HepG2 (cell line): ENCODE data around the gene TMF1. TPM values are rescaled to one million over a fixed set of nuclear protein-coding genes. Genes with fewer than 3 reads are reported as not detected.

Experiments used
- ARNTL ChIP-seq: sonication (generic); formaldehyde crosslinking; IDR thresholded peaks from 2 replicates; pipeline ENCODE4 v1.4.0; 2020; ENCODE audit warnings: mild to moderate bottlenecking, missing genetic modification reagents
- DMAP1 ChIP-seq: IDR thresholded peaks from 2 replicates; pipeline ENCODE4 v1.6.1; 2016
- EED ChIP-seq: sonication (generic); formaldehyde crosslinking; IDR thresholded peaks from 2 replicates; pipeline ENCODE4 v1.5.0; 2020; ENCODE audit warnings: mild to moderate bottlenecking, missing genetic modification reagents
- HMG20B ChIP-seq: conservative IDR thresholded peaks from 2 replicates; pipeline ENCODE4 v1.6.1; 2016; ENCODE audit warnings: missing genetic modification reagents, missing compliant biosample characterization
- JUND ChIP-seq: sonication (generic); formaldehyde crosslinking; IDR thresholded peaks from 2 replicates; pipeline ENCODE4 v1.8.0; 2022; ENCODE audit warnings: mild to moderate bottlenecking, missing genetic modification reagents
- MED8 ChIP-seq: sonication (generic); formaldehyde crosslinking; IDR thresholded peaks from 2 replicates; pipeline ENCODE4 v1.8.1; 2023; ENCODE audit warnings: mild to moderate bottlenecking, missing genetic modification reagents; ENCODE audit not compliant: insufficient replicate concordance
- SIN3B ChIP-seq: fragments of 150-350 bp; IDR thresholded peaks from 2 replicates; pipeline ENCODE4 v1.6.1; 2014; ENCODE audit warnings: low read length
- ZFP90 ChIP-seq: sonication (generic); formaldehyde crosslinking; IDR thresholded peaks from 2 replicates; pipeline ENCODE4 v1.8.0; 2022; ENCODE audit warnings: missing genetic modification reagents, mild to moderate bottlenecking, inconsistent platforms, borderline replicate concordance
- ZKSCAN5 ChIP-seq: sonication (generic); formaldehyde crosslinking; IDR thresholded peaks from 2 replicates; pipeline ENCODE4 v1.5.1; 2020; ENCODE audit warnings: mild to moderate bottlenecking, missing genetic modification reagents
- ZNF20 ChIP-seq: sonication (generic); formaldehyde crosslinking; IDR thresholded peaks from 2 replicates; pipeline ENCODE4 v1.4.0; 2020; ENCODE audit warnings: mild to moderate bottlenecking, moderate library complexity, missing genetic modification reagents
- ZNF232 ChIP-seq: sonication (generic); formaldehyde crosslinking; IDR thresholded peaks from 2 replicates; pipeline ENCODE4 v1.4.0; 2020; ENCODE audit warnings: missing genetic modification reagents, borderline replicate concordance
- ZNF274 ChIP-seq: sonication (generic); formaldehyde crosslinking; IDR thresholded peaks from 2 replicates; pipeline ENCODE4 v1.5.1; 2020; ENCODE audit warnings: mild to moderate bottlenecking, missing genetic modification reagents
- ZNF292 ChIP-seq: sonication (generic); formaldehyde crosslinking; IDR thresholded peaks from 2 replicates; pipeline ENCODE4 v1.8.1; 2022; ENCODE audit warnings: mild to moderate bottlenecking, low read depth, missing genetic modification reagents, borderline replicate concordance
- ZNF331 ChIP-seq: sonication (generic); formaldehyde crosslinking; IDR thresholded peaks from 2 replicates; pipeline ENCODE4 v1.4.0; 2020; ENCODE audit warnings: missing genetic modification reagents
- ZNF891 ChIP-seq: sonication (generic); formaldehyde crosslinking; IDR thresholded peaks from 2 replicates; pipeline ENCODE4 v1.5.0; 2020; ENCODE audit warnings: mild to moderate bottlenecking, missing genetic modification reagents
- ZSCAN30 ChIP-seq: sonication (generic); formaldehyde crosslinking; IDR thresholded peaks from 2 replicates; pipeline ENCODE4 v1.5.0; 2020; ENCODE audit warnings: mild to moderate bottlenecking, missing genetic modification reagents
- polyA plus RNA-seq, 8 experiments: library from polyadenylated mRNA; depleted of rRNA in 3 of 8; stranded (reverse) in 7 of 8; unstranded in 1 of 8; fragments of >200 nt; fragmentation: Illumina TruSeq in 4 of 8; extraction: Trizol in 4 of 8; gene quantifications; 2 replicates each; pipeline versions ENCODE4 v1.2.1 to v1.2.3, GENCODE V29; 2011 to 2016; ENCODE audit warnings: low read depth in 4 of 8, missing spikeins in 1 of 8, mixed read lengths in 1 of 8; ENCODE audit not compliant: insufficient read depth in 1 of 8
- total RNA-seq, 5 experiments: library from RNA; depleted of rRNA; stranded (reverse); fragments of >200 nt; fragmentation: Illumina TruSeq; extraction: Trizol; gene quantifications; 2 replicates each; pipeline ENCODE4 v1.2.3, GENCODE V29; 2016; ENCODE audit warnings: low read depth in 1 of 5
- TF ChIP-seq, protein P1 (sequence below): sonication (generic); formaldehyde crosslinking; IDR thresholded peaks from 2 replicates; pipeline ENCODE4 v1.9.0; 2021; ENCODE audit warnings: missing genetic modification reagents, borderline replicate concordance
- TF ChIP-seq, protein P2 (sequence below): sonication (generic); formaldehyde crosslinking; IDR thresholded peaks from 2 replicates; pipeline ENCODE4 v1.5.1; 2020; ENCODE audit warnings: missing genetic modification reagents, mild to moderate bottlenecking, borderline replicate concordance
- TF ChIP-seq, protein P3 (sequence below): sonication (generic); formaldehyde crosslinking; IDR thresholded peaks from 2 replicates; pipeline ENCODE4 v1.8.1; 2022; ENCODE audit warnings: low read depth, mild to moderate bottlenecking, missing genetic modification reagents
- TF ChIP-seq, protein P4 (sequence below): sonication (generic); formaldehyde crosslinking; IDR thresholded peaks from 2 replicates; pipeline ENCODE4 v1.4.0; 2020; ENCODE audit warnings: missing genetic modification reagents

TMF1 gene
- total and polyA plus RNA-seq, 2 of the 13 experiments (the other 11 are each of a cell fraction or from before 2014, with no cell fraction given), result 12.1 to 38.4 TPM

DNA sequence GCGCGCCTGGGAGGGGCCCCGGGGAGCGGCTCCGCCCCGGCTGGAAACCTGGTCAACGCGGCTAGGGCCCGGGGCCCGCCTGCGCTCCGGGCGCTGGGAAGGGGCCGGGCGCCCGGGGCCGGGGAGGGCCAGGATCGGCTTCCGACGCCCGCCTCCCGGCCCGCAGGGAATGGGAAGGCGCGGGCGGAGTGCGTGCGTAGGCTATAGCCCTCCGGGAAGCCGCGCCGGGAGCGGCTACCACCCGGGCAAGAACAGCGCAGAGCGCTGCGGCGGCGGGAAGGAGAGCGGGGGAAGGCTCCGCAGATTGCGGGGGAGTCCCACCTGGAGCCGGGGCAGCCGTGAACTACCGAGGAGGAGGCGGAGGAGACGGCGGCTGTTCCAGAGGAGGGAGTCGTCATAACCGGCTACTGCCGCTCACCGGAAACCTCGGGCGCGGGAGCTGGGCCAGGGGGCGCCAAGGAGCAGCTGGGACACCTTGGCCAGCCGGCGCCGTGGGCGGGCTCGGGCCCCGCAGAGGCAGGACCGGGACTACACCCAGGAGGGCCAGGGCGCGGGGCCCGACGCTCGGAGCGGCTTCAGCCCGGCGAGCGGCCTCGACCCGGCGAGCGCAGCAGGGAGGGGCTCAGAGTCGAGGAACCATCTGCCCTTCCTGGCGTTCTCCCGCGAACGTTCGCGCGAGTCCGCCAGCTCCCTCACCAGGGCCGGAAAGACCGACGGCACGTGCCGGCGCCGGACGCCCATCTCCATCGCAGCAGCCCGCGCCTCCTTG is 38.7 kb downstream of the TMF1 start, which contains the start of gene EOGT (continued):
- TF ChIP-seq, protein P1, sequence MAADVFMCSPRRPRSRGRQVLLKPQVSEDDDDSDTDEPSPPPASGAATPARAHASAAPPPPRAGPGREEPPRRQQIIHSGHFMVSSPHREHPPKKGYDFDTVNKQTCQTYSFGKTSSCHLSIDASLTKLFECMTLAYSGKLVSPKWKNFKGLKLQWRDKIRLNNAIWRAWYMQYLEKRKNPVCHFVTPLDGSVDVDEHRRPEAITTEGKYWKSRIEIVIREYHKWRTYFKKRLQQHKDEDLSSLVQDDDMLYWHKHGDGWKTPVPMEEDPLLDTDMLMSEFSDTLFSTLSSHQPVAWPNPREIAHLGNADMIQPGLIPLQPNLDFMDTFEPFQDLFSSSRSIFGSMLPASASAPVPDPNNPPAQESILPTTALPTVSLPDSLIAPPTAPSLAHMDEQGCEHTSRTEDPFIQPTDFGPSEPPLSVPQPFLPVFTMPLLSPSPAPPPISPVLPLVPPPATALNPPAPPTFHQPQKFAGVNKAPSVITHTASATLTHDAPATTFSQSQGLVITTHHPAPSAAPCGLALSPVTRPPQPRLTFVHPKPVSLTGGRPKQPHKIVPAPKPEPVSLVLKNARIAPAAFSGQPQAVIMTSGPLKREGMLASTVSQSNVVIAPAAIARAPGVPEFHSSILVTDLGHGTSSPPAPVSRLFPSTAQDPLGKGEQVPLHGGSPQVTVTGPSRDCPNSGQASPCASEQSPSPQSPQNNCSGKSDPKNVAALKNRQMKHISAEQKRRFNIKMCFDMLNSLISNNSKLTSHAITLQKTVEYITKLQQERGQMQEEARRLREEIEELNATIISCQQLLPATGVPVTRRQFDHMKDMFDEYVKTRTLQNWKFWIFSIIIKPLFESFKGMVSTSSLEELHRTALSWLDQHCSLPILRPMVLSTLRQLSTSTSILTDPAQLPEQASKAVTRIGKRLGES (CRISPR knock-in tag), result no peak; the same call in 1 of the 2 replicates
- TF ChIP-seq DMAP1 (CRISPR knock-in tag), result peak; percentile 78
- TF ChIP-seq JUND (CRISPR knock-in tag), result peak; percentile 10; the same call in 1 of the 2 replicates
- peak; percentile 50; the same call in 1 of the 2 replicates for TF ChIP-seq ZNF331
- 0 out of 2 replicates have a peak, but pooled peaks have one; percentile 32 for TF ChIP-seq ZNF292 (CRISPR knock-in tag)
- no peak for TF ChIP-seq ZKSCAN5 (CRISPR knock-in tag)
- TF ChIP-seq SIN3B, result no peak
- peak; percentile 85 for TF ChIP-seq ZFP90 (CRISPR knock-in tag)
- TF ChIP-seq ZNF20 (CRISPR knock-in tag), result 0 out of 2 replicates have a peak, but pooled peaks have one; percentile 75
- TF ChIP-seq ZSCAN30 (CRISPR knock-in tag), result no peak
- TF ChIP-seq, protein P2, sequence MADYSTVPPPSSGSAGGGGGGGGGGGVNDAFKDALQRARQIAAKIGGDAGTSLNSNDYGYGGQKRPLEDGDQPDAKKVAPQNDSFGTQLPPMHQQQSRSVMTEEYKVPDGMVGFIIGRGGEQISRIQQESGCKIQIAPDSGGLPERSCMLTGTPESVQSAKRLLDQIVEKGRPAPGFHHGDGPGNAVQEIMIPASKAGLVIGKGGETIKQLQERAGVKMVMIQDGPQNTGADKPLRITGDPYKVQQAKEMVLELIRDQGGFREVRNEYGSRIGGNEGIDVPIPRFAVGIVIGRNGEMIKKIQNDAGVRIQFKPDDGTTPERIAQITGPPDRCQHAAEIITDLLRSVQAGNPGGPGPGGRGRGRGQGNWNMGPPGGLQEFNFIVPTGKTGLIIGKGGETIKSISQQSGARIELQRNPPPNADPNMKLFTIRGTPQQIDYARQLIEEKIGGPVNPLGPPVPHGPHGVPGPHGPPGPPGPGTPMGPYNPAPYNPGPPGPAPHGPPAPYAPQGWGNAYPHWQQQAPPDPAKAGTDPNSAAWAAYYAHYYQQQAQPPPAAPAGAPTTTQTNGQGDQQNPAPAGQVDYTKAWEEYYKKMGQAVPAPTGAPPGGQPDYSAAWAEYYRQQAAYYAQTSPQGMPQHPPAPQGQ, result no peak
- no peak for TF ChIP-seq ZNF891
- TF ChIP-seq, protein P3, sequence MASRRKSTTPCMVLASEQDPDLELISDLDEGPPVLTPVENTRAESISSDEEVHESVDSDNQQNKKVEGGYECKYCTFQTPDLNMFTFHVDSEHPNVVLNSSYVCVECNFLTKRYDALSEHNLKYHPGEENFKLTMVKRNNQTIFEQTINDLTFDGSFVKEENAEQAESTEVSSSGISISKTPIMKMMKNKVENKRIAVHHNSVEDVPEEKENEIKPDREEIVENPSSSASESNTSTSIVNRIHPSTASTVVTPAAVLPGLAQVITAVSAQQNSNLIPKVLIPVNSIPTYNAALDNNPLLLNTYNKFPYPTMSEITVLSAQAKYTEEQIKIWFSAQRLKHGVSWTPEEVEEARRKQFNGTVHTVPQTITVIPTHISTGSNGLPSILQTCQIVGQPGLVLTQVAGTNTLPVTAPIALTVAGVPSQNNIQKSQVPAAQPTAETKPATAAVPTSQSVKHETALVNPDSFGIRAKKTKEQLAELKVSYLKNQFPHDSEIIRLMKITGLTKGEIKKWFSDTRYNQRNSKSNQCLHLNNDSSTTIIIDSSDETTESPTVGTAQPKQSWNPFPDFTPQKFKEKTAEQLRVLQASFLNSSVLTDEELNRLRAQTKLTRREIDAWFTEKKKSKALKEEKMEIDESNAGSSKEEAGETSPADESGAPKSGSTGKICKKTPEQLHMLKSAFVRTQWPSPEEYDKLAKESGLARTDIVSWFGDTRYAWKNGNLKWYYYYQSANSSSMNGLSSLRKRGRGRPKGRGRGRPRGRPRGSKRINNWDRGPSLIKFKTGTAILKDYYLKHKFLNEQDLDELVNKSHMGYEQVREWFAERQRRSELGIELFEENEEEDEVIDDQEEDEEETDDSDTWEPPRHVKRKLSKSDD (CRISPR knock-in tag), result peak; percentile 41
- TF ChIP-seq EED (CRISPR knock-in tag), result peak; percentile 93
- TF ChIP-seq HMG20B, result no peak
- TF ChIP-seq ARNTL, result 0 out of 2 replicates have a peak, but pooled peaks have one; percentile 38
- TF ChIP-seq, protein P4, sequence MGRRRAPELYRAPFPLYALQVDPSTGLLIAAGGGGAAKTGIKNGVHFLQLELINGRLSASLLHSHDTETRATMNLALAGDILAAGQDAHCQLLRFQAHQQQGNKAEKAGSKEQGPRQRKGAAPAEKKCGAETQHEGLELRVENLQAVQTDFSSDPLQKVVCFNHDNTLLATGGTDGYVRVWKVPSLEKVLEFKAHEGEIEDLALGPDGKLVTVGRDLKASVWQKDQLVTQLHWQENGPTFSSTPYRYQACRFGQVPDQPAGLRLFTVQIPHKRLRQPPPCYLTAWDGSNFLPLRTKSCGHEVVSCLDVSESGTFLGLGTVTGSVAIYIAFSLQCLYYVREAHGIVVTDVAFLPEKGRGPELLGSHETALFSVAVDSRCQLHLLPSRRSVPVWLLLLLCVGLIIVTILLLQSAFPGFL, result no peak
- peak; percentile 88 for TF ChIP-seq MED8 (CRISPR knock-in tag)
- peak; percentile 76; the same call in 1 of the 2 replicates for TF ChIP-seq ZNF274 (CRISPR knock-in tag)
- peak; percentile 19; the same call in 1 of the 2 replicates for TF ChIP-seq ZNF232 (CRISPR knock-in tag)
